Vagina (tissue), 2 donors: ENCODE measurements around the gene ARHGAP10. TPM values are rescaled to one million over a fixed set of nuclear protein-coding genes. Genes with fewer than 3 reads are reported as not detected.

ENCODE experiments used
- DNase-seq, 2 donors: peaks; one replicate each; pipeline ENCODE4 v3.0.0-alpha.2; 2017; ENCODE audit errors: extremely low spot score in 2 of 2
- H3K27ac ChIP-seq: fragments of 200-600 bp; sonication (generic); one replicate; pipeline ENCODE4 v1.5.1; 2019
- H3K27me3 ChIP-seq: fragments of 200-600 bp; sonication (generic); one replicate; pipeline ENCODE4 v1.5.1; 2019
- H3K36me3 ChIP-seq, 2 donors: fragments of 200-600 bp; sonication (generic); one replicate each; pipeline ENCODE4 v1.5.1; 2017 to 2019
- H3K4me1 ChIP-seq: fragments of 200-600 bp; sonication (generic); one replicate; pipeline ENCODE4 v1.5.1; 2019
- H3K4me3 ChIP-seq, 2 donors: fragments of 200-600 bp; sonication (generic); 1 replicate in 1 of 2; 2 replicates in 1 of 2; pipeline ENCODE4 v1.5.1; 2016 to 2019
- H3K9me3 ChIP-seq: fragments of 200-600 bp; sonication (generic); one replicate; pipeline ENCODE4 v1.5.1; 2019
- CTCF ChIP-seq, 3 experiments: fragments of 450-650 bp in 2 of 3; fragments of 200-600 bp in 1 of 3; sonication (generic) in 1 of 3; IDR thresholded peaks; one replicate each; pipeline ENCODE4 v1.5.1; 2017 to 2019; ENCODE audit warnings: antibody characterized with exemption in 3 of 3, mild to moderate bottlenecking in 2 of 3, moderate library complexity in 2 of 3
- POLR2A ChIP-seq, 2 donors: fragments of 450-650 bp; IDR thresholded peaks; one replicate each; pipeline ENCODE4 v1.6.1; 2017; ENCODE audit warnings: antibody characterized with exemption in 2 of 2, mild to moderate bottlenecking in 2 of 2, moderate library complexity in 2 of 2
- POLR2AphosphoS5 ChIP-seq, 2 donors: sonication (generic); formaldehyde crosslinking; IDR thresholded peaks; one replicate each; pipeline ENCODE4 v1.9.0; 2017; ENCODE audit warnings: antibody characterized with exemption in 2 of 2, mild to moderate bottlenecking in 2 of 2, low read depth in 1 of 2; ENCODE audit not compliant: insufficient read depth in 1 of 2
- intact Hi-C: fragments of 100-400 bp; cut with DNase I; formaldehyde crosslinking; loops from one replicate; pipeline ENCODE4 v1.15.1; 2023
- total RNA-seq: library from RNA; depleted of rRNA; stranded (reverse); fragments of >200 nt; gene quantifications from one replicate; pipeline ENCODE4 v1.2.3, GENCODE V29; 2016

The ARHGAP10 gene
- total RNA-seq, 1 donor from 2014 or later = 55.5 TPM

- Histone ChIP-seq H3K9me3 (no peaks in the 10 kb centered on the region), H3K27me3 (no peaks in the 10 kb centered on the region), H3K27ac (no peak overlapping the region), H3K36me3 (no peaks in the 10 kb centered on the region), H3K4me1 (no peaks in the 10 kb centered on the region), H3K4me3 (no peak overlapping the region)
- TF ChIP-seq CTCF (IDR thresholded peaks at IDR 0.05) (no peak), POLR2A (IDR thresholded peaks at IDR 0.05) (no peak), POLR2AphosphoS5 (IDR thresholded peaks at IDR 0.05; ENCODE audit: insufficient read depth in 1 of 2, low read depth in 1 of 2) (no peak)
- intact Hi-C loops = no loop called here
- no peak for DNase-seq
Measured at GRCh38 chr4:148101790-148102189, 369.9 kb downstream of the ARHGAP10 start.

GRCh38 chr4:148103597-148104355 is 371.9 kb downstream of the ARHGAP10 start:
- Histone ChIP-seq H3K4me1 (no peaks in the 10 kb centered on the region), H3K27ac (no peak overlapping the region), H3K36me3 (peaks cover 0 to 11% of the 10 kb centered on the region in 2 donors), H3K9me3 (no peaks in the 10 kb centered on the region), H3K27me3 (no peaks in the 10 kb centered on the region), H3K4me3 (no peak overlapping the region)
- TF ChIP-seq POLR2A (IDR thresholded peaks at IDR 0.05) (no peak), CTCF (IDR thresholded peaks at IDR 0.05) (no peak)
- DNase-seq = no peak
- intact Hi-C loops = no loop called here

- H3K9me3 ChIP-seq = no peaks in the 10 kb centered on the region
- no peak for DNase-seq
- intact Hi-C loops = no loop called here
- no peak overlapping the region for H3K27ac ChIP-seq
- H3K27me3 ChIP-seq = no peaks in the 10 kb centered on the region
- H3K36me3 ChIP-seq = peaks cover 0 to 17% of the 10 kb centered on the region in 2 donors
- TF ChIP-seq CTCF (IDR thresholded peaks at IDR 0.05) = no peak
- TF ChIP-seq POLR2AphosphoS5 (IDR thresholded peaks at IDR 0.05; ENCODE audit: insufficient read depth in 1 of 2, low read depth in 1 of 2) = no peak
- no peak for TF ChIP-seq POLR2A (IDR thresholded peaks at IDR 0.05)
- H3K4me1 ChIP-seq = no peaks in the 10 kb centered on the region
- H3K4me3 ChIP-seq = no peak overlapping the region
Measured at GRCh38 chr4:148108766-148109165, 376.9 kb downstream of the ARHGAP10 start.

- no peak for TF ChIP-seq POLR2A (IDR thresholded peaks at IDR 0.05)
- TF ChIP-seq POLR2AphosphoS5 (IDR thresholded peaks at IDR 0.05; ENCODE audit: insufficient read depth in 1 of 2, low read depth in 1 of 2) = no peak
- TF ChIP-seq CTCF (IDR thresholded peaks at IDR 0.05) = no peak
- intact Hi-C loops = no loop called here
- H3K9me3 ChIP-seq = no peaks in the 10 kb centered on the region
- peaks cover 0 to 20% of the 10 kb centered on the region in 2 donors for H3K36me3 ChIP-seq
- no peaks in the 10 kb centered on the region for H3K27me3 ChIP-seq
- no peak overlapping the region for H3K27ac ChIP-seq
- DNase-seq = no peak
- no peaks in the 10 kb centered on the region for H3K4me1 ChIP-seq
- H3K4me3 ChIP-seq = no peak overlapping the region
Measured at GRCh38 chr4:148109216-148109615, 377.3 kb downstream of the ARHGAP10 start.

GRCh38 chr4:148110169-148110568 is 378.3 kb downstream of the ARHGAP10 start:
- intact Hi-C loops = no loop called here
- peaks cover 0 to 20% of the 10 kb centered on the region in 2 donors for H3K36me3 ChIP-seq

More at GRCh38 chr4:148110169-148110568, 378.3 kb downstream of the ARHGAP10 start:
- H3K4me3 ChIP-seq = no peak overlapping the region
- no peak for DNase-seq
- H3K27me3 ChIP-seq = no peaks in the 10 kb centered on the region
- H3K27ac ChIP-seq = no peak overlapping the region
- no peaks in the 10 kb centered on the region for H3K9me3 ChIP-seq
- TF ChIP-seq POLR2A (IDR thresholded peaks at IDR 0.05) = no peak
- TF ChIP-seq CTCF (IDR thresholded peaks at IDR 0.05) = no peak
- TF ChIP-seq POLR2AphosphoS5 (IDR thresholded peaks at IDR 0.05; ENCODE audit: insufficient read depth in 1 of 2, low read depth in 1 of 2) = no peak
- no peaks in the 10 kb centered on the region for H3K4me1 ChIP-seq
